ENCODE data around the gene EXOC2.

Gene EXOC2

DNA sequence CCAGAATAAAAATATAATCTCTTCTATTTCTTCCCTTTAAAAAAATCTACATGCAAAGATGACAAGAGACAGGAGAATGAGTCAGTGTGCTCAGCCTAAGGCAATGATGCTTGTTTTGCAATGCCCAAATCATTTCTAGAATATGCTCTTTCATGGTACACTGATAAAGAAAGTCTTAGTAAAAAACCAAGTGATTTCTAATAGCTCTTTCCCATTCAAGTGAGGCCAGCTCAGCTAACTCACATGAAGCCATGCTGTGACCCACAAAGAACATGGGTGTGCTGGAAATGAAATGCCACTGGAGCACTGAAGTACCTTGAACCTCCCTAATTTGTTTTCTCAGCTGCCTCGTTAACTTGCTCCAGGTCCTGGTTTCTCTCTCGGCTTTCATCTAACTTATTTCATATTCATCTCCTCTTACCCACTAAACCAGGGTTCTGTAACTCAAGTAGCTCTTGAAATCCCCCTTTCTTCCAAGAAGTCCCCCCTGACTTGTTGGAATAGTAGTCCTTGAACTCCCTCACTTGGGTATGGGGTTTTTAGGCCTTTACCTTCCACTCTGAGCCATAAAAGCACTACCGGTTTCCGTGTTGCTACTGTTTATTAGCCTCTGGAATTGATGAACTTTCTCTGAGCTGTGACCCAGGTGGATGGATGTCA lies 208.7 kb downstream of the EXOC2 start:
- no peaks in the 10 kb centered on the region for H3K79me2 ChIP-seq (ENCODE audit: insufficient read depth, low read length)
- H3K4me1 ChIP-seq (ENCODE audit: insufficient read depth, low read length): no peaks in the 10 kb centered on the region; the same call in 1 of the 2 replicates
- no peak overlapping the region for H3K4me3 ChIP-seq (ENCODE audit: low read depth in 1 of 2, low read length in 2 of 2)
- no peaks in the 10 kb centered on the region for H3K27me3 ChIP-seq (ENCODE audit: insufficient read depth, low read length, poor library complexity)
- no peak for DNase-seq
- no peak overlapping the region for H3K4me2 ChIP-seq (ENCODE audit: insufficient read depth, low read length)
- H4K20me1 ChIP-seq (ENCODE audit: insufficient read depth, low read length): no peaks in the 10 kb centered on the region
- TF ChIP-seq, protein P1, sequence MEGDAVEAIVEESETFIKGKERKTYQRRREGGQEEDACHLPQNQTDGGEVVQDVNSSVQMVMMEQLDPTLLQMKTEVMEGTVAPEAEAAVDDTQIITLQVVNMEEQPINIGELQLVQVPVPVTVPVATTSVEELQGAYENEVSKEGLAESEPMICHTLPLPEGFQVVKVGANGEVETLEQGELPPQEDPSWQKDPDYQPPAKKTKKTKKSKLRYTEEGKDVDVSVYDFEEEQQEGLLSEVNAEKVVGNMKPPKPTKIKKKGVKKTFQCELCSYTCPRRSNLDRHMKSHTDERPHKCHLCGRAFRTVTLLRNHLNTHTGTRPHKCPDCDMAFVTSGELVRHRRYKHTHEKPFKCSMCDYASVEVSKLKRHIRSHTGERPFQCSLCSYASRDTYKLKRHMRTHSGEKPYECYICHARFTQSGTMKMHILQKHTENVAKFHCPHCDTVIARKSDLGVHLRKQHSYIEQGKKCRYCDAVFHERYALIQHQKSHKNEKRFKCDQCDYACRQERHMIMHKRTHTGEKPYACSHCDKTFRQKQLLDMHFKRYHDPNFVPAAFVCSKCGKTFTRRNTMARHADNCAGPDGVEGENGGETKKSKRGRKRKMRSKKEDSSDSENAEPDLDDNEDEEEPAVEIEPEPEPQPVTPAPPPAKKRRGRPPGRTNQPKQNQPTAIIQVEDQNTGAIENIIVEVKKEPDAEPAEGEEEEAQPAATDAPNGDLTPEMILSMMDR (IDR thresholded peaks at IDR 0.05; ENCODE audit: borderline replicate concordance, extremely low read depth, low read length, poor library complexity, severe bottlenecking): no peak
- TF ChIP-seq EZH2 (IDR thresholded peaks at IDR 0.05; ENCODE audit: borderline replicate concordance, low read depth, low read length, severe bottlenecking): no peak
- no peak overlapping the region for H3K9ac ChIP-seq (ENCODE audit: low read depth, low read length)
- H3K9me3 ChIP-seq (ENCODE audit: insufficient read depth, low read length, severe bottlenecking): no peaks in the 10 kb centered on the region
- H2AFZ ChIP-seq (ENCODE audit: low read depth, low read length): no peak overlapping the region
- ATAC-seq (ENCODE audit: insufficient read depth, low read depth): no peak
- H3K27ac ChIP-seq (ENCODE audit: low read length): no peak overlapping the region
- peaks cover 15% of the 10 kb centered on the region for H3K36me3 ChIP-seq (ENCODE audit: insufficient read depth, low read length)

DNA sequence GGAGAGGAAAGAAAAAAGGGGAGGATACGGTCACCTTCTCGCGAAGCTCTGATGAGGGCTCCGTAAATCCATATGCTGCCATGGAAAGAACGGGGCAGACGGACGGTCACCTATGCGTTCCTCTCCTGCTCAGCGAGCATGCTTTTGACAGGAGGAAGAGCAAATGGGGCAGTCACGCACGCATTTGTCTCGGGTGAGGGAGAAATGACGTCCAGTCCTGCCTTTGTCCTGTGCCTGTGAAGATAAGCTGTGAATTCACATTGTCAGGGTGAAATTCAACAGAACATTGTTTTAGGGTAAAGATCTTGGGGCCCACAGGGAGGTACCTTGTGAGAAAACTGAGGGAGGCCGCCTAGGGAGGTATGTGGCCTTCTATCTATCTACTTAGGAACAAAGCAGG lies 217.6 kb downstream of the EXOC2 start:
- H4K20me1 ChIP-seq (ENCODE audit: insufficient read depth, low read length): no peaks in the 10 kb centered on the region
- H3K79me2 ChIP-seq (ENCODE audit: insufficient read depth, low read length): no peaks in the 10 kb centered on the region
- no peak for DNase-seq
- TF ChIP-seq, protein P1 (IDR thresholded peaks at IDR 0.05; ENCODE audit: borderline replicate concordance, extremely low read depth, low read length, poor library complexity, severe bottlenecking): no peak
- no peak for TF ChIP-seq EZH2 (IDR thresholded peaks at IDR 0.05; ENCODE audit: borderline replicate concordance, low read depth, low read length, severe bottlenecking)
- peak overlapping the region; percentile 55 for H3K4me2 ChIP-seq (ENCODE audit: insufficient read depth, low read length)
- no peaks in the 10 kb centered on the region for H3K9me3 ChIP-seq (ENCODE audit: insufficient read depth, low read length, severe bottlenecking)
- H3K27me3 ChIP-seq (ENCODE audit: insufficient read depth, low read length, poor library complexity): no peaks in the 10 kb centered on the region
- peaks cover 31% of the 10 kb centered on the region for H3K4me1 ChIP-seq (ENCODE audit: insufficient read depth, low read length)
- H3K4me3 ChIP-seq (ENCODE audit: low read depth in 1 of 2, low read length in 2 of 2): peak overlapping the region in 1 of 2 experiments; percentile 15; a peak in 1 of 4 replicates
- peak overlapping the region; percentile 64 for H3K27ac ChIP-seq (ENCODE audit: low read length)
- ATAC-seq (ENCODE audit: insufficient read depth, low read depth): no peak
- peak overlapping the region; percentile 33 for H3K9ac ChIP-seq (ENCODE audit: low read depth, low read length)
- no peaks in the 10 kb centered on the region for H3K36me3 ChIP-seq (ENCODE audit: insufficient read depth, low read length)
- H2AFZ ChIP-seq (ENCODE audit: low read depth, low read length): peak overlapping the region; percentile 58

DNA sequence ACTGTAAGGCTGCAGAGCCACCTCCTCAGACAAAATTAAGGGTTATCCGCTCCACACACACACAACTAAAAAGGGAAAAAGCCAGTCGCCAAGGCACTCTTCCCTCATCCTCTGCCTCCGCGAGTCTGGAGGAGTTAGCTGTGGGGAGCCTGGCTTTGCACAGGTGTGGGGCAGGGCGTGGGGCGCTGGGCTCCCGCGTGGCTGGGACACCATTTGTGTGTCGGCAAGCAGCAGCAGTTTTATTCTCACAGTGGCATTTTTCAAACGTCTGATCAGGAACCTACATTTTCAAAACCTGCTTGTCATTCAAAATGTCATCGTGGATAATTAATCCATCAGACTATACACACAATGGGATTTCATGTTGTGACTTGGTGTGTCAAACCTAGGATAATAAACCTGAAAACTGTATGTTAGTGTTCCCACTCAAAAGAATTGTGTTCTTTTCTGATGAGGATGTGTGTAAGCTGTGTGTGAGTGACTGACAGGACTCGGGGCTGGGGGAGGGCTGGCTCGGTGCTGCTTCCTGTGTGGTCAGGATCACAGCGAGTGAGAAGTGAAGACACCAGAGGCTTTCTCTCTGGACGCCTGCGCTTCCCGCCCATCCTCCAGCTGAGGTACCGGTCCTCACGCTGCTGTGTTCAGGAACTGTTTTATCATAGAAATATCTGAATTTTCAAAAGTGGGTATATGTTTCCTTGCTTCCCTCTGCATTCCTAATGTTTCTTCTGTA lies 218.3 kb downstream of the EXOC2 start:
- Histone ChIP-seq H3K4me1 (ENCODE audit: insufficient read depth, low read length) (peaks cover 31% of the 10 kb centered on the region), H3K27me3 (ENCODE audit: insufficient read depth, low read length, poor library complexity) (no peaks in the 10 kb centered on the region)
- peak; percentile 100 for ATAC-seq (ENCODE audit: insufficient read depth, low read depth)

More for the DNA sequence above, 218.3 kb downstream of the EXOC2 start:
- Histone ChIP-seq H3K27ac (ENCODE audit: low read length) (peak overlapping the region; percentile 66), H3K9ac (ENCODE audit: low read depth, low read length) (peak overlapping the region; percentile 40), H3K9me3 (ENCODE audit: insufficient read depth, low read length, severe bottlenecking) (no peaks in the 10 kb centered on the region), H3K4me3 (ENCODE audit: low read depth in 1 of 2, low read length in 2 of 2) (peak overlapping the region in 1 of 2 experiments; percentile 39; a peak in 2 of 4 replicates), H3K36me3 (ENCODE audit: insufficient read depth, low read length) (no peaks in the 10 kb centered on the region), H3K79me2 (ENCODE audit: insufficient read depth, low read length) (no peaks in the 10 kb centered on the region), H3K4me2 (ENCODE audit: insufficient read depth, low read length) (peak overlapping the region; percentile 55), H2AFZ (ENCODE audit: low read depth, low read length) (peak overlapping the region; percentile 58), H4K20me1 (ENCODE audit: insufficient read depth, low read length) (no peaks in the 10 kb centered on the region)
- DNase-seq: peak; percentile 89
- TF ChIP-seq, protein P1 (IDR thresholded peaks at IDR 0.05; ENCODE audit: borderline replicate concordance, extremely low read depth, low read length, poor library complexity, severe bottlenecking): no peak
- no peak for TF ChIP-seq EZH2 (IDR thresholded peaks at IDR 0.05; ENCODE audit: borderline replicate concordance, low read depth, low read length, severe bottlenecking)
